SIG-M5 (cell line): ENCODE data around the gene RPS17.
"Not testable (repeated sequence)": the region's sequence is repeated elsewhere in the genome, so short reads cannot be mapped to it uniquely, and the experiment has no call there.

Experiments
- DNase-seq: peaks from one replicate; lab custom pipeline; 2025; lab: John Stamatoyannopoulos, UW

RPS17 gene

GRCh38 chr15:82507087-82507486 is 33.2 kb downstream of the RPS17 start:
- DNase-seq = not testable (repeated sequence)

- not testable (repeated sequence) for DNase-seq
Measured at GRCh38 chr15:82505842-82506241, 34.4 kb downstream of the RPS17 start.

- not testable (repeated sequence) for DNase-seq
Measured at GRCh38 chr15:82504074-82504473, 36.2 kb downstream of the RPS17 start.

GRCh38 chr15:82502700-82503339 is 37.4 kb downstream of the RPS17 start:
- not testable (repeated sequence) for DNase-seq

- not testable (repeated sequence) for DNase-seq
Measured at GRCh38 chr15:82500772-82501171, 39.5 kb downstream of the RPS17 start.

- not testable (repeated sequence) for DNase-seq
Measured at GRCh38 chr15:82497978-82498377, 42.3 kb downstream of the RPS17 start.

GRCh38 chr15:82488250-82488649 is 52.0 kb downstream of the RPS17 start:
- DNase-seq = not testable (repeated sequence)

- DNase-seq = not testable (repeated sequence)
Measured at GRCh38 chr15:82487045-82487444, 53.2 kb downstream of the RPS17 start.
